HEK293 (cell line): ENCODE data around the gene PCLO.

Experiments
- CTCF ChIP-seq: fragments of 450-650 bp; formaldehyde crosslinking; IDR thresholded peaks from 2 replicates; pipeline ENCODE4 v1.5.1; 2016; ENCODE audit warnings: missing biosample characterization, missing genetic modification characterization
- MZF1 ChIP-seq: fragments of 450-650 bp; formaldehyde crosslinking; IDR thresholded peaks from 2 replicates; pipeline ENCODE4 v1.5.1; 2017; ENCODE audit warnings: missing biosample characterization, missing genetic modification characterization, borderline replicate concordance
- SP2 ChIP-seq: fragments of 450-650 bp; formaldehyde crosslinking; IDR thresholded peaks from 2 replicates; pipeline ENCODE4 v1.5.1; 2016; ENCODE audit warnings: missing biosample characterization, missing genetic modification characterization
- ZBTB7A ChIP-seq: fragments of 450-650 bp; formaldehyde crosslinking; IDR thresholded peaks from 2 replicates; pipeline ENCODE4 v1.5.1; 2016; ENCODE audit warnings: low read depth, missing biosample characterization, missing genetic modification characterization
- ZNF24 ChIP-seq: fragments of 450-650 bp; formaldehyde crosslinking; IDR thresholded peaks from 2 replicates; pipeline ENCODE4 v1.5.1; 2016; ENCODE audit warnings: missing biosample characterization, missing genetic modification characterization
- ZNF488 ChIP-seq: fragments of 450-650 bp; formaldehyde crosslinking; IDR thresholded peaks from 2 replicates; pipeline ENCODE4 v1.5.1; 2016; ENCODE audit warnings: missing biosample characterization, missing genetic modification characterization
- ZNF530 ChIP-seq: fragments of 450-650 bp; formaldehyde crosslinking; IDR thresholded peaks from 2 replicates; pipeline ENCODE4 v1.5.1; 2016; ENCODE audit warnings: low read depth, missing biosample characterization, missing genetic modification characterization
- TF ChIP-seq, protein P1 (sequence below): fragments of 450-650 bp; formaldehyde crosslinking; IDR thresholded peaks from 2 replicates; pipeline ENCODE4 v1.5.1; 2016; ENCODE audit warnings: missing biosample characterization, missing genetic modification characterization
- TF ChIP-seq, protein P2 (sequence below): fragments of 450-650 bp; formaldehyde crosslinking; optimal IDR thresholded peaks from 2 replicates; pipeline ENCODE3; 2016; ENCODE audit warnings: missing biosample characterization, mild to moderate bottlenecking, missing genetic modification characterization
- TF ChIP-seq, protein P3 (sequence below): fragments of 450-650 bp; formaldehyde crosslinking; IDR thresholded peaks from 2 replicates; pipeline ENCODE4 v1.5.1; 2016; ENCODE audit warnings: missing biosample characterization, missing genetic modification characterization

GRCh38 chr7:82723411-82723810 lies 439.3 kb downstream of the PCLO start:
- TF ChIP-seq, protein P1, sequence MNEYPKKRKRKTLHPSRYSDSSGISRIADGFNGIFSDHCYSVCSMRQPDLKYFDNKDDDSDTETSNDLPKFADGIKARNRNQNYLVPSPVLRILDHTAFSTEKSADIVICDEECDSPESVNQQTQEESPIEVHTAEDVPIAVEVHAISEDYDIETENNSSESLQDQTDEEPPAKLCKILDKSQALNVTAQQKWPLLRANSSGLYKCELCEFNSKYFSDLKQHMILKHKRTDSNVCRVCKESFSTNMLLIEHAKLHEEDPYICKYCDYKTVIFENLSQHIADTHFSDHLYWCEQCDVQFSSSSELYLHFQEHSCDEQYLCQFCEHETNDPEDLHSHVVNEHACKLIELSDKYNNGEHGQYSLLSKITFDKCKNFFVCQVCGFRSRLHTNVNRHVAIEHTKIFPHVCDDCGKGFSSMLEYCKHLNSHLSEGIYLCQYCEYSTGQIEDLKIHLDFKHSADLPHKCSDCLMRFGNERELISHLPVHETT: no peak
- TF ChIP-seq MZF1 (tag by site-specific recombination) (no peak), SP2 (tag by site-specific recombination) (no peak), CTCF (no peak), ZNF488 (no peak), ZNF530 (tag by site-specific recombination) (no peak), ZNF24 (tag by site-specific recombination) (no peak), ZBTB7A (tag by site-specific recombination) (no peak)
- TF ChIP-seq, protein P2, sequence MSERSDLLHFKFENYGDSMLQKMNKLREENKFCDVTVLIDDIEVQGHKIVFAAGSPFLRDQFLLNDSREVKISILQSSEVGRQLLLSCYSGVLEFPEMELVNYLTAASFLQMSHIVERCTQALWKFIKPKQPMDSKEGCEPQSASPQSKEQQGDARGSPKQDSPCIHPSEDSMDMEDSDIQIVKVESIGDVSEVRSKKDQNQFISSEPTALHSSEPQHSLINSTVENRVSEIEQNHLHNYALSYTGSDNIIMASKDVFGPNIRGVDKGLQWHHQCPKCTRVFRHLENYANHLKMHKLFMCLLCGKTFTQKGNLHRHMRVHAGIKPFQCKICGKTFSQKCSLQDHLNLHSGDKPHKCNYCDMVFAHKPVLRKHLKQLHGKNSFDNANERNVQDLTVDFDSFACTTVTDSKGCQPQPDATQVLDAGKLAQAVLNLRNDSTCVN (tag by site-specific recombination): no peak
- TF ChIP-seq, protein P3, sequence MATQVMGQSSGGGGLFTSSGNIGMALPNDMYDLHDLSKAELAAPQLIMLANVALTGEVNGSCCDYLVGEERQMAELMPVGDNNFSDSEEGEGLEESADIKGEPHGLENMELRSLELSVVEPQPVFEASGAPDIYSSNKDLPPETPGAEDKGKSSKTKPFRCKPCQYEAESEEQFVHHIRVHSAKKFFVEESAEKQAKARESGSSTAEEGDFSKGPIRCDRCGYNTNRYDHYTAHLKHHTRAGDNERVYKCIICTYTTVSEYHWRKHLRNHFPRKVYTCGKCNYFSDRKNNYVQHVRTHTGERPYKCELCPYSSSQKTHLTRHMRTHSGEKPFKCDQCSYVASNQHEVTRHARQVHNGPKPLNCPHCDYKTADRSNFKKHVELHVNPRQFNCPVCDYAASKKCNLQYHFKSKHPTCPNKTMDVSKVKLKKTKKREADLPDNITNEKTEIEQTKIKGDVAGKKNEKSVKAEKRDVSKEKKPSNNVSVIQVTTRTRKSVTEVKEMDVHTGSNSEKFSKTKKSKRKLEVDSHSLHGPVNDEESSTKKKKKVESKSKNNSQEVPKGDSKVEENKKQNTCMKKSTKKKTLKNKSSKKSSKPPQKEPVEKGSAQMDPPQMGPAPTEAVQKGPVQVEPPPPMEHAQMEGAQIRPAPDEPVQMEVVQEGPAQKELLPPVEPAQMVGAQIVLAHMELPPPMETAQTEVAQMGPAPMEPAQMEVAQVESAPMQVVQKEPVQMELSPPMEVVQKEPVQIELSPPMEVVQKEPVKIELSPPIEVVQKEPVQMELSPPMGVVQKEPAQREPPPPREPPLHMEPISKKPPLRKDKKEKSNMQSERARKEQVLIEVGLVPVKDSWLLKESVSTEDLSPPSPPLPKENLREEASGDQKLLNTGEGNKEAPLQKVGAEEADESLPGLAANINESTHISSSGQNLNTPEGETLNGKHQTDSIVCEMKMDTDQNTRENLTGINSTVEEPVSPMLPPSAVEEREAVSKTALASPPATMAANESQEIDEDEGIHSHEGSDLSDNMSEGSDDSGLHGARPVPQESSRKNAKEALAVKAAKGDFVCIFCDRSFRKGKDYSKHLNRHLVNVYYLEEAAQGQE: no peak
